Naive B cell (primary cell): ENCODE data around the gene SV2C. TPM values are rescaled to one million over a fixed set of nuclear protein-coding genes. Genes with fewer than 3 reads are reported as not detected.

Experiments used
- ATAC-seq, 2 donors: fragments of 150-1000 bp; cut with Tn5 transposase; 2 replicates each; pipeline ENCODE4 v1.10.0; 2021; ENCODE audit warnings: low read depth in 2 of 2, mild to moderate bottlenecking in 2 of 2, moderate library complexity in 2 of 2
- DNase-seq: peaks from one replicate; pipeline ENCODE4 v3.0.0; 2022
- H3K27ac Mint-ChIP-seq, 6 donors: one replicate each; pipeline ENCODE4 v1.8.0; 2020 to 2022; ENCODE audit warnings: mild to moderate bottlenecking in 6 of 6, mixed read lengths in 6 of 6, moderate library complexity in 5 of 6, inconsistent platforms in 2 of 6
- H3K27me3 Mint-ChIP-seq, 3 donors: one replicate each; pipeline ENCODE4 v1.8.0; 2021 to 2022; ENCODE audit warnings: mixed read lengths in 3 of 3, mild to moderate bottlenecking in 1 of 3
- H3K36me3 Mint-ChIP-seq, 2 donors: one replicate each; pipeline ENCODE4 v1.8.0; 2020 to 2022; ENCODE audit warnings: mixed read lengths in 2 of 2, inconsistent platforms in 1 of 2, mild to moderate bottlenecking in 1 of 2
- H3K4me1 Mint-ChIP-seq, 3 donors: one replicate each; pipeline ENCODE4 v1.8.0; 2020 to 2022; ENCODE audit warnings: mixed read lengths in 3 of 3, inconsistent platforms in 1 of 3, mild to moderate bottlenecking in 1 of 3, moderate library complexity in 1 of 3
- H3K4me3 Mint-ChIP-seq, 8 donors: one replicate each; pipeline ENCODE4 v1.8.0; 2020 to 2022; ENCODE audit warnings: mild to moderate bottlenecking in 8 of 8, mixed read lengths in 8 of 8, moderate library complexity in 8 of 8, inconsistent platforms in 2 of 8
- H3K9me3 Mint-ChIP-seq, 7 donors: one replicate each; pipeline ENCODE4 v1.8.0; 2020 to 2022; ENCODE audit warnings: mixed read lengths in 7 of 7, mild to moderate bottlenecking in 5 of 7, inconsistent platforms in 2 of 7, moderate library complexity in 1 of 7
- polyA plus RNA-seq, 6 donors: library from polyadenylated mRNA; unstranded; fragments of 300-500 nt; fragmentation: Illumina TruSeq; gene quantifications; one replicate each; pipeline ENCODE4 v1.2.3, GENCODE V29; 2021; ENCODE audit warnings: low read depth in 6 of 6

The SV2C gene
- polyA plus RNA-seq, 6 donors from 2014 or later, result not detected

- H3K4me1 Mint-ChIP-seq, result peaks cover 0 to 2% (median 0%) of the 10 kb centered on the region in 3 donors
- H3K9me3 Mint-ChIP-seq, result peaks cover 0 to 22% (median 8%) of the 10 kb centered on the region in 7 donors
- no peak overlapping the region for H3K27ac Mint-ChIP-seq
These were observed 71.0 kb downstream of the SV2C start for GRCh38 chr5:76154009-76154690.

GRCh38 chr5:76155536-76155935 lies 72.4 kb downstream of the SV2C start:
- peaks cover 0 to 22% (median 8%) of the 10 kb centered on the region in 7 donors for H3K9me3 Mint-ChIP-seq
- H3K36me3 Mint-ChIP-seq, result peaks cover 0 to 4% of the 10 kb centered on the region in 2 donors
- peaks cover 0 to 2% (median 0%) of the 10 kb centered on the region in 3 donors for H3K4me1 Mint-ChIP-seq
- no peak overlapping the region for H3K4me3 Mint-ChIP-seq
- no peak overlapping the region for H3K27ac Mint-ChIP-seq
- H3K27me3 Mint-ChIP-seq, result peaks cover 5 to 52% (median 39%) of the 10 kb centered on the region in 3 donors
- ATAC-seq (no peak), DNase-seq (no peak)

More at GRCh38 chr5:76154009-76154690, 71.0 kb downstream of the SV2C start:
- Mint-ChIP-seq H3K4me3 (no peak overlapping the region), H3K27me3 (peaks cover 8 to 52% (median 39%) of the 10 kb centered on the region in 3 donors), H3K36me3 (peaks cover 0 to 4% of the 10 kb centered on the region in 2 donors)
- DNase-seq (no peak), ATAC-seq (no peak)

- Mint-ChIP-seq H3K4me1 (no peaks in the 10 kb centered on the region), H3K9me3 (peaks cover 1 to 13% (median 3%) of the 10 kb centered on the region in 7 donors), H3K27ac (no peak overlapping the region), H3K27me3 (peaks cover 3 to 12% (median 9%) of the 10 kb centered on the region in 3 donors), H3K36me3 (peaks cover 0 to 4% of the 10 kb centered on the region in 2 donors), H3K4me3 (no peak overlapping the region)
- no peak for DNase-seq
- ATAC-seq, result no peak
These were observed 79.2 kb downstream of the SV2C start for GRCh38 chr5:76162335-76162734.

- Mint-ChIP-seq H3K27me3 (peaks cover 3 to 13% (median 12%) of the 10 kb centered on the region in 3 donors), H3K9me3 (peaks cover 0 to 11% (median 3%) of the 10 kb centered on the region in 7 donors), H3K4me1 (no peaks in the 10 kb centered on the region), H3K36me3 (peaks cover 0 to 4% of the 10 kb centered on the region in 2 donors), H3K27ac (no peak overlapping the region), H3K4me3 (no peak overlapping the region)
- DNase-seq (no peak), ATAC-seq (no peak)
These were observed 80.0 kb downstream of the SV2C start for GRCh38 chr5:76163111-76163628.

GRCh38 chr5:76165029-76165428 lies 81.8 kb downstream of the SV2C start:
- no peaks in the 10 kb centered on the region for H3K4me1 Mint-ChIP-seq
- peaks cover 0 to 11% (median 3%) of the 10 kb centered on the region in 7 donors for H3K9me3 Mint-ChIP-seq
- no peak overlapping the region for H3K27ac Mint-ChIP-seq
- H3K36me3 Mint-ChIP-seq, result peaks cover 0 to 4% of the 10 kb centered on the region in 2 donors
- no peak overlapping the region for H3K4me3 Mint-ChIP-seq
- ATAC-seq (no peak), DNase-seq (no peak)
- peaks cover 3 to 28% (median 12%) of the 10 kb centered on the region in 3 donors for H3K27me3 Mint-ChIP-seq

GRCh38 chr5:76165711-76166374 lies 82.7 kb downstream of the SV2C start:
- H3K36me3 Mint-ChIP-seq, result peaks cover 0 to 4% of the 10 kb centered on the region in 2 donors
- no peak for DNase-seq
- H3K4me3 Mint-ChIP-seq, result no peak overlapping the region
- no peak for ATAC-seq
- H3K27me3 Mint-ChIP-seq, result peaks cover 3 to 28% (median 12%) of the 10 kb centered on the region in 3 donors
- H3K9me3 Mint-ChIP-seq, result peaks cover 0 to 11% (median 3%) of the 10 kb centered on the region in 7 donors
- no peaks in the 10 kb centered on the region for H3K4me1 Mint-ChIP-seq
- no peak overlapping the region for H3K27ac Mint-ChIP-seq

- ATAC-seq, result no peak
- Mint-ChIP-seq H3K36me3 (peaks cover 0 to 4% of the 10 kb centered on the region in 2 donors), H3K4me1 (no peaks in the 10 kb centered on the region), H3K9me3 (peaks cover 0 to 11% (median 3%) of the 10 kb centered on the region in 7 donors), H3K27me3 (peaks cover 3 to 28% (median 12%) of the 10 kb centered on the region in 3 donors), H3K27ac (no peak overlapping the region), H3K4me3 (no peak overlapping the region)
- DNase-seq, result no peak
These were observed 83.8 kb downstream of the SV2C start for GRCh38 chr5:76166886-76167576.

- Mint-ChIP-seq H3K36me3 (peaks cover 0 to 4% of the 10 kb centered on the region in 2 donors), H3K4me1 (no peaks in the 10 kb centered on the region), H3K27ac (no peak overlapping the region), H3K27me3 (peaks cover 3 to 28% (median 10%) of the 10 kb centered on the region in 3 donors), H3K9me3 (peaks cover 0 to 11% (median 3%) of the 10 kb centered on the region in 7 donors), H3K4me3 (no peak overlapping the region)
- no peak for ATAC-seq
- no peak for DNase-seq
These were observed 86.1 kb downstream of the SV2C start for GRCh38 chr5:76169146-76169905.

- Mint-ChIP-seq H3K27me3 (peaks cover 0 to 14% (median 6%) of the 10 kb centered on the region in 3 donors), H3K4me1 (peaks cover 16 to 19% (median 18%) of the 10 kb centered on the region in 3 donors), H3K36me3 (no peaks in the 10 kb centered on the region), H3K27ac (no peak overlapping the region), H3K4me3 (no peak overlapping the region), H3K9me3 (no peaks in the 10 kb centered on the region)
- DNase-seq (no peak), ATAC-seq (peak; percentile 68 to 70)
These were observed 90.9 kb downstream of the SV2C start for GRCh38 chr5:76174101-76174500.

- Mint-ChIP-seq H3K27me3 (peaks cover 0 to 9% (median 6%) of the 10 kb centered on the region in 3 donors), H3K9me3 (no peaks in the 10 kb centered on the region), H3K36me3 (no peaks in the 10 kb centered on the region), H3K4me1 (peaks cover 16 to 19% (median 18%) of the 10 kb centered on the region in 3 donors), H3K4me3 (peak overlapping the region in 4 of 8 donors; percentile 0 to 78 (median 36)), H3K27ac (peak overlapping the region in 2 of 6 donors; percentile 26 to 51)
- DNase-seq, result peak; percentile 27
- ATAC-seq, result peak; percentile 21 to 53
These were observed 92.0 kb downstream of the SV2C start for GRCh38 chr5:76175051-76175666.

- H3K4me1 Mint-ChIP-seq, result peaks cover 16 to 19% (median 18%) of the 10 kb centered on the region in 3 donors
- peaks cover 0 to 9% (median 6%) of the 10 kb centered on the region in 3 donors for H3K27me3 Mint-ChIP-seq
- H3K36me3 Mint-ChIP-seq, result no peaks in the 10 kb centered on the region
- no peaks in the 10 kb centered on the region for H3K9me3 Mint-ChIP-seq
- DNase-seq (no peak), ATAC-seq (peak; percentile 28 to 32)
- peak overlapping the region in 2 of 8 donors; percentile 27 to 78 for H3K4me3 Mint-ChIP-seq
- H3K27ac Mint-ChIP-seq, result peak overlapping the region in 3 of 6 donors; percentile 9 to 82 (median 79)
These were observed 92.7 kb downstream of the SV2C start for GRCh38 chr5:76175821-76176403.

GRCh38 chr5:76177978-76178377 lies 94.8 kb downstream of the SV2C start:
- peaks cover 0 to 9% (median 6%) of the 10 kb centered on the region in 3 donors for H3K27me3 Mint-ChIP-seq
- DNase-seq (no peak), ATAC-seq (no peak)
- peaks cover 0 to 3% (median 0%) of the 10 kb centered on the region in 7 donors for H3K9me3 Mint-ChIP-seq
- no peak overlapping the region for H3K4me3 Mint-ChIP-seq
- H3K27ac Mint-ChIP-seq, result no peak overlapping the region
- H3K4me1 Mint-ChIP-seq, result peaks cover 16 to 19% (median 18%) of the 10 kb centered on the region in 3 donors
- no peaks in the 10 kb centered on the region for H3K36me3 Mint-ChIP-seq
